Neural progenitor cell (in vitro differentiated cells): ENCODE data around the gene SLC27A3.

ENCODE experiments used
- EZH2 ChIP-seq: fragments of 200-600 bp; sonication (generic); IDR thresholded peaks from 2 replicates; pipeline ENCODE4 v1.6.1; 2017; ENCODE audit warnings: antibody characterized with exemption, mild to moderate bottlenecking, moderate library complexity
- TF ChIP-seq, protein P1 (sequence below): fragments of 200-600 bp; sonication (generic); IDR thresholded peaks from 2 replicates; pipeline ENCODE4 v1.5.1; 2017; ENCODE audit warnings: antibody characterized with exemption, mild to moderate bottlenecking

DNA sequence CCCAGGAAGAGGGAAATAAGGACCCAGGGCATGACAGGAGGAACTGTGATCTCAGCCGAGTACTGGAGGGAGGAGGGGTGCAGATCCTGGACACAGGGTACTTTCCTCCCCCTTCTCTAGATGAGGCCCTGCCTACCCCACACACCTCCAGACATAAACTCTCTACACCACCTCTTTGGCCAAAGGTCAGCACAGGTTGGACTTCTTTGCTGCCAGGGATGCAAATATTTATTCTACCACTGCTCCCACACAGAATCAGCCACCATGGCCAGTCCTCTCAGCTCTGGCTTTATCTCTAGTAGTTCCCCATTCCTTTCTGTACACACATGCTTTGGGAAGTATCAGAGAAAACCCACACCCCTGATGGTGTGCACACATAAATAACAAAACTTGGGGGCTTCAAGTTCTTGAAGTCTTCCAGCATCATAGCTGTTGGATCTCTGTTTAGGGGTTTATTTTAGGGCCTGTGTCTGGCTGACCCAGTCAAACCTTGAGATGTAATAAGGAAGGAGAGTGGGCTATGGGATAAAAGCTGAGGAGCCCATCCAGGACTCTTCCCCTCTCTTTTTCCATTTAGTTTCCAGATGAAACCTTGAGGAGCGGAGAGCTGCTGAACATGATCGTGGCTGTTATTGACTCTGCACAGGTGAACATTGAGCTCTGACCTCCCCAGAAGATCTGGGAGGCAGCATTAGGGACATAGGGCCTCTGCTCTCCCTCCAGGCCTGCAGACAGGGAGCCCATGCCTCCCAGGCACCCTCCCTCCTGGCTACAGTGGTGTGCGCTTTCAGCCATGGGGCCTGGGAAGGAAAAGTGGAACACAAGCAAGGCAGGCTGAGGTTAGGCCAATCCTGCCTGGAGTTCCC is 6.7 kb upstream of the SLC27A3 start:
- TF ChIP-seq, protein P1, sequence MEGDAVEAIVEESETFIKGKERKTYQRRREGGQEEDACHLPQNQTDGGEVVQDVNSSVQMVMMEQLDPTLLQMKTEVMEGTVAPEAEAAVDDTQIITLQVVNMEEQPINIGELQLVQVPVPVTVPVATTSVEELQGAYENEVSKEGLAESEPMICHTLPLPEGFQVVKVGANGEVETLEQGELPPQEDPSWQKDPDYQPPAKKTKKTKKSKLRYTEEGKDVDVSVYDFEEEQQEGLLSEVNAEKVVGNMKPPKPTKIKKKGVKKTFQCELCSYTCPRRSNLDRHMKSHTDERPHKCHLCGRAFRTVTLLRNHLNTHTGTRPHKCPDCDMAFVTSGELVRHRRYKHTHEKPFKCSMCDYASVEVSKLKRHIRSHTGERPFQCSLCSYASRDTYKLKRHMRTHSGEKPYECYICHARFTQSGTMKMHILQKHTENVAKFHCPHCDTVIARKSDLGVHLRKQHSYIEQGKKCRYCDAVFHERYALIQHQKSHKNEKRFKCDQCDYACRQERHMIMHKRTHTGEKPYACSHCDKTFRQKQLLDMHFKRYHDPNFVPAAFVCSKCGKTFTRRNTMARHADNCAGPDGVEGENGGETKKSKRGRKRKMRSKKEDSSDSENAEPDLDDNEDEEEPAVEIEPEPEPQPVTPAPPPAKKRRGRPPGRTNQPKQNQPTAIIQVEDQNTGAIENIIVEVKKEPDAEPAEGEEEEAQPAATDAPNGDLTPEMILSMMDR: no peak
- TF ChIP-seq EZH2: no peak
